ENCODE results near the gene RNF213. TPM values are rescaled to one million over a fixed set of nuclear protein-coding genes. Genes with fewer than 3 reads are reported as not detected.

Gene RNF213
- total RNA-seq, 1 experiment from 2014 or later, result 179 TPM

GRCh38 chr17:80268427-80268826 lies 7.8 kb downstream of the RNF213 start:
- H3K4me1 ChIP-seq (replicated peaks; ENCODE audit: insufficient read depth), result no peaks in the 10 kb centered on the region
- H3F3A ChIP-seq (ENCODE audit: insufficient read depth, low read depth), result no peaks in the 10 kb centered on the region
- no peak overlapping the region for H3K27ac ChIP-seq
- TF ChIP-seq EZH2 (IDR thresholded peaks at IDR 0.05; ENCODE audit: low read depth) (no peak), CTCF (conservative IDR thresholded peaks at IDR 0.05) (no peak)
- no peaks in the 10 kb centered on the region for H3K79me2 ChIP-seq (ENCODE audit: low read depth)
- DNase-seq, result no peak
- H3K9me3 ChIP-seq (ENCODE audit: insufficient read depth, low read depth), result no peaks in the 10 kb centered on the region
- no peak overlapping the region for H3K4me3 ChIP-seq
- intact Hi-C loops (cut with micrococcal nuclease; ENCODE audit: unreplicated experiment), result no loop called here
- H3K27me3 ChIP-seq (ENCODE audit: insufficient read depth, low read depth), result no peaks in the 10 kb centered on the region
- H3K4me2 ChIP-seq, result no peak overlapping the region
- no peaks in the 10 kb centered on the region for H3K9me2 ChIP-seq (ENCODE audit: insufficient read depth)
- no peaks in the 10 kb centered on the region for H3K36me3 ChIP-seq (ENCODE audit: low read depth)
- POLR2A ChIA-PET (ENCODE audit: unreplicated experiment), result no interaction called here
- CTCF ChIA-PET, result no interaction called here
- no TSS peak for BruUV-seq (replicated peaks)
- no peaks in the 10 kb centered on the region for H4K20me1 ChIP-seq (ENCODE audit: insufficient read depth)
- H2AFZ ChIP-seq, result no peak overlapping the region

- Histone ChIP-seq H3K36me3 (ENCODE audit: low read depth) (no peaks in the 10 kb centered on the region), H3K79me2 (ENCODE audit: low read depth) (no peaks in the 10 kb centered on the region), H2AFZ (no peak overlapping the region), H3K9me3 (ENCODE audit: insufficient read depth, low read depth) (no peaks in the 10 kb centered on the region), H3K4me2 (no peak overlapping the region), H3K27me3 (ENCODE audit: insufficient read depth, low read depth) (no peaks in the 10 kb centered on the region), H3K27ac (no peak overlapping the region), H3K4me1 (replicated peaks; ENCODE audit: insufficient read depth) (no peaks in the 10 kb centered on the region), H3K9me2 (ENCODE audit: insufficient read depth) (no peaks in the 10 kb centered on the region), H3F3A (ENCODE audit: insufficient read depth, low read depth) (no peaks in the 10 kb centered on the region), H3K4me3 (no peak overlapping the region), H4K20me1 (ENCODE audit: insufficient read depth) (no peaks in the 10 kb centered on the region)
- ChIA-PET CTCF (interaction anchor here (0.6 kb wide), 1 partner anchor 499 kb away, joined by 7 read pairs; no protein-coding TSS in a partner anchor), POLR2A (ENCODE audit: unreplicated experiment) (interaction anchor here (0.6 kb wide), 1 partner anchor 19 kb away, joined by 4 read pairs; no protein-coding TSS in a partner anchor)
- BruUV-seq (replicated peaks), result no TSS peak
- intact Hi-C loops (cut with micrococcal nuclease; ENCODE audit: unreplicated experiment), result no loop called here
- TF ChIP-seq EZH2 (IDR thresholded peaks at IDR 0.05; ENCODE audit: low read depth) (no peak), CTCF (conservative IDR thresholded peaks at IDR 0.05) (no peak)
- DNase-seq, result no peak
Observed at GRCh38 chr17:80269405-80269807, 8.8 kb downstream of the RNF213 start.

- Histone ChIP-seq H3K4me2 (no peak overlapping the region), H3K27ac (no peak overlapping the region), H4K20me1 (ENCODE audit: insufficient read depth) (no peaks in the 10 kb centered on the region), H2AFZ (no peak overlapping the region), H3K79me2 (ENCODE audit: low read depth) (no peaks in the 10 kb centered on the region), H3K36me3 (ENCODE audit: low read depth) (no peaks in the 10 kb centered on the region), H3K9me2 (ENCODE audit: insufficient read depth) (no peaks in the 10 kb centered on the region), H3K4me1 (replicated peaks; ENCODE audit: insufficient read depth) (no peaks in the 10 kb centered on the region), H3K9me3 (ENCODE audit: insufficient read depth, low read depth) (no peaks in the 10 kb centered on the region), H3F3A (ENCODE audit: insufficient read depth, low read depth) (no peaks in the 10 kb centered on the region), H3K4me3 (no peak overlapping the region), H3K27me3 (ENCODE audit: insufficient read depth, low read depth) (no peaks in the 10 kb centered on the region)
- BruUV-seq (replicated peaks), result no TSS peak
- TF ChIP-seq EZH2 (IDR thresholded peaks at IDR 0.05; ENCODE audit: low read depth) (no peak), CTCF (conservative IDR thresholded peaks at IDR 0.05) (no peak)
- no peak for DNase-seq
- POLR2A ChIA-PET (ENCODE audit: unreplicated experiment), result no interaction called here
- CTCF ChIA-PET, result no interaction called here
- intact Hi-C loops (cut with micrococcal nuclease; ENCODE audit: unreplicated experiment), result no loop called here
Observed at GRCh38 chr17:80270104-80270503, 9.5 kb downstream of the RNF213 start.

All from PC-9 (cell line).